Islet precursor cell (in vitro differentiated cells): ENCODE results near the gene PCDHA13.
"Not testable (repeated sequence)": the region's sequence is repeated elsewhere in the genome, so short reads cannot be mapped to it uniquely, and the experiment has no call there.

Experiments
- DNase-seq: peaks from one replicate; pipeline ENCODE4 v3.0.0-alpha.2; 2018

The PCDHA13 gene

GRCh38 chr5:140869555-140869886, 12.4 kb upstream of the PCDHA13 start:
- DNase-seq = no peak

GRCh38 chr5:140870221-140871201, 11.4 kb upstream of the PCDHA13 start:
- DNase-seq = no peak

- peak; percentile 63 for DNase-seq
Observed at GRCh38 chr5:140875085-140876065, 6.5 kb upstream of the PCDHA13 start, which contains the start of gene PCDHA12. TSS of gene PCDHA12 (plus strand) at chr5:140875308. CDS start at chr5:140875473, 165 bp downstream.

DNA sequence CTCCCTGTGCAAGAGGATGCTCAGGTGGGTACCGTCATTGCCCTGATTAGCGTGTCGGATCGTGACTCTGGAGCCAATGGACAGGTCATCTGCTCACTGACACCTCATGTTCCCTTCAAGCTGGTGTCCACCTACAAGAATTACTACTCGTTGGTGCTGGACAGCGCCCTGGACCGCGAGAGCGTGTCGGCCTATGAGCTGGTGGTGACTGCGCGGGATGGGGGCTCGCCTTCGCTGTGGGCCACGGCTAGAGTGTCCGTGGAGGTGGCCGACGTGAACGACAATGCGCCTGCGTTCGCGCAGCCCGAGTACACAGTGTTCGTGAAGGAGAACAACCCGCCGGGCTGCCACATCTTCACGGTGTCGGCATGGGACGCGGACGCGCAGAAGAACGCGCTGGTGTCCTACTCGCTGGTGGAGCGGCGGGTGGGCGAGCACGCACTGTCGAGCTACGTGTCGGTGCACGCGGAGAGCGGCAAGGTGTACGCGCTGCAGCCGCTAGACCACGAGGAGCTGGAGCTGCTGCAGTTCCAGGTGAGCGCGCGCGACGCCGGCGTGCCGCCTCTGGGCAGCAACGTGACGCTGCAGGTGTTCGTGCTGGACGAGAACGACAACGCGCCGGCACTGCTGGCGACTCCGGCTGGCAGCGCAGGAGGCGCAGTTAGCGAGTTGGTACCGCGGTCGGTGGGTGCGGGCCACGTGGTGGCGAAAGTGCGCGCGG, 5.2 kb upstream of the PCDHA13 start:
- DNase-seq = not testable (repeated sequence)

DNA sequence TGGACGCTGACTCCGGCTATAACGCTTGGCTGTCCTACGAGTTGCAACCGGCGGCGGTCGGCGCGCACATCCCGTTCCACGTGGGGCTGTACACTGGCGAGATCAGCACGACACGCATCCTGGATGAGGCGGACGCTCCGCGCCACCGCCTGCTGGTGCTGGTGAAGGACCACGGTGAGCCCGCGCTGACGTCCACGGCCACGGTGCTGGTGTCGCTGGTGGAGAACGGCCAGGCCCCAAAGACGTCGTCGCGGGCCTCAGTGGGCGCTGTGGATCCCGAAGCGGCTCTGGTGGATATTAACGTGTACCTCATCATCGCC, 4.7 kb upstream of the PCDHA13 start:
- no peak for DNase-seq

GRCh38 chr5:140882591-140882899, 621 bp downstream of the PCDHA13 start:
- peak; percentile 58 for DNase-seq

GRCh38 chr5:140883373-140883772, 1.4 kb downstream of the PCDHA13 start:
- no peak for DNase-seq

- DNase-seq = no peak
Observed at GRCh38 chr5:140883927-140884697, 2.2 kb downstream of the PCDHA13 start.

GRCh38 chr5:140916325-140916724, 34.4 kb downstream of the PCDHA13 start:
- no peak for DNase-seq

DNA sequence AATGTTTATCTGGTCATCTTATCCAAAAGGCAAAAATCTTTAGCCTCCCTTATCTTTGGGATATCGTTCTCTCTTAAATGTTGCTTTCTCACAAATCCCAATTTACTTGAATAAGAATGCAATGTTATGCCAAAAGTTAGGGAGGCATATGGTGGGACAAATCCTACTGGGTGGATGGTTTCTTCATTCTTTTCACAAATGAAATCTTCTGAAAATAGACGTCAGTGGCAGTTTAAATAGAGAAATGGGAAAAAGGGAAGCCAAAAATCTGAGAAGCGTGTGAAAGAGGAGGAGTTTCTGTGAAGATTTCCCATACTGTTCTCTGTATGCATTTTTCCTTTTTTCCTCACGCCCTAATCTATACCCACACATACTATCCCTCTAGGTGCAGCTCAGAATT, 41.7 kb downstream of the PCDHA13 start:
- no peak for DNase-seq

- DNase-seq = no peak
Observed at GRCh38 chr5:140925806-140926442, 44.0 kb downstream of the PCDHA13 start, which contains the start of gene PCDHAC1. TSS of gene PCDHAC1 (plus strand) at chr5:140926299. CDS start at chr5:140926893, 594 bp downstream.

- peak; percentile 98 for DNase-seq
Observed at GRCh38 chr5:140926443-140927227, 44.7 kb downstream of the PCDHA13 start.

- peak; percentile 72 for DNase-seq
Observed at GRCh38 chr5:140927228-140927573, 45.3 kb downstream of the PCDHA13 start.
